Smooth muscle cell (in vitro differentiated cells): Measurements from ENCODE around the gene GFOD1. TPM values are rescaled to one million over a fixed set of nuclear protein-coding genes. Genes with fewer than 3 reads are reported as not detected.

ENCODE experiments used
- DNase-seq: peaks from one replicate; lab custom pipeline; 2025; ENCODE audit not compliant: unreplicated experiment; lab: John Stamatoyannopoulos, UW
- H2AFZ ChIP-seq: fragments of 200-600 bp; sonication (generic); 2 replicates; pipeline ENCODE4 v1.6.0; 2016; ENCODE audit warnings: antibody characterized with exemption, low read depth, mild to moderate bottlenecking
- H3F3A ChIP-seq: fragments of 200-600 bp; sonication (generic); 2 replicates; pipeline ENCODE4 v1.6.0; 2017; ENCODE audit warnings: antibody characterized with exemption, low read depth
- H3K27ac ChIP-seq: fragments of 200-600 bp; sonication (generic); 2 replicates; pipeline ENCODE4 v1.5.1; 2016; ENCODE audit warnings: low read depth, mild to moderate bottlenecking
- H3K27me3 ChIP-seq: fragments of 200-600 bp; sonication (generic); 2 replicates; pipeline ENCODE4 v1.6.1; 2016; ENCODE audit warnings: low read depth, mild to moderate bottlenecking
- H3K36me3 ChIP-seq: fragments of 200-600 bp; sonication (generic); 2 replicates; pipeline ENCODE4 v1.5.1; 2016; ENCODE audit warnings: low read depth
- H3K4me1 ChIP-seq: fragments of 200-600 bp; sonication (generic); 2 replicates; pipeline ENCODE4 v1.5.1; 2016; ENCODE audit warnings: low read depth
- H3K4me2 ChIP-seq: fragments of 200-600 bp; sonication (generic); 2 replicates; pipeline ENCODE4 v1.6.0; 2016; ENCODE audit warnings: mild to moderate bottlenecking
- H3K4me3 ChIP-seq: fragments of 200-600 bp; sonication (generic); 2 replicates; pipeline ENCODE4 v1.5.1; 2016; ENCODE audit warnings: mild to moderate bottlenecking
- H3K79me2 ChIP-seq: fragments of 200-600 bp; sonication (generic); 2 replicates; pipeline ENCODE4 v1.6.0; 2016; ENCODE audit warnings: low read depth, mild to moderate bottlenecking
- H3K9ac ChIP-seq: fragments of 200-600 bp; sonication (generic); 2 replicates; pipeline ENCODE4 v1.6.0; 2016; ENCODE audit warnings: low read depth
- H3K9me3 ChIP-seq: fragments of 200-600 bp; sonication (generic); replicated peaks from 2 replicates; pipeline ENCODE4 v1.5.1; 2016; ENCODE audit warnings: low read depth
- H4K20me1 ChIP-seq: fragments of 200-600 bp; sonication (generic); 2 replicates; pipeline ENCODE4 v1.6.0; 2016; ENCODE audit warnings: low read depth
- WGBS: methylation state at CpG from one replicate; pipeline ENCODE4 v1.1.7; 2016; ENCODE audit warnings: low lambda C conversion rate; 5-methylcytosine and 5-hydroxymethylcytosine counted together
- polyA plus RNA-seq: library from polyadenylated mRNA; unstranded; fragments of >200 nt; fragmentation: Nextera tagmentation; extraction: Ambion mirVana; gene quantifications from 2 replicates; pipeline ENCODE4 v1.2.1, GENCODE V29; 2016
- total RNA-seq: library from RNA; depleted of rRNA; stranded (reverse); fragments of >200 nt; gene quantifications from 2 replicates; pipeline ENCODE4 v1.2.3, GENCODE V29; 2014
- TF ChIP-seq, protein P1 (sequence below): fragments of 200-600 bp; sonication (generic); IDR thresholded peaks from 2 replicates; pipeline ENCODE4 v1.5.1; 2017; ENCODE audit warnings: borderline replicate concordance, mild to moderate bottlenecking, antibody characterized with exemption; ENCODE audit not compliant: insufficient read depth, poor library complexity, severe bottlenecking

The GFOD1 gene
- total and polyA plus RNA-seq, 2 experiments from 2014 or later = 9.6 to 14.0 TPM

DNA sequence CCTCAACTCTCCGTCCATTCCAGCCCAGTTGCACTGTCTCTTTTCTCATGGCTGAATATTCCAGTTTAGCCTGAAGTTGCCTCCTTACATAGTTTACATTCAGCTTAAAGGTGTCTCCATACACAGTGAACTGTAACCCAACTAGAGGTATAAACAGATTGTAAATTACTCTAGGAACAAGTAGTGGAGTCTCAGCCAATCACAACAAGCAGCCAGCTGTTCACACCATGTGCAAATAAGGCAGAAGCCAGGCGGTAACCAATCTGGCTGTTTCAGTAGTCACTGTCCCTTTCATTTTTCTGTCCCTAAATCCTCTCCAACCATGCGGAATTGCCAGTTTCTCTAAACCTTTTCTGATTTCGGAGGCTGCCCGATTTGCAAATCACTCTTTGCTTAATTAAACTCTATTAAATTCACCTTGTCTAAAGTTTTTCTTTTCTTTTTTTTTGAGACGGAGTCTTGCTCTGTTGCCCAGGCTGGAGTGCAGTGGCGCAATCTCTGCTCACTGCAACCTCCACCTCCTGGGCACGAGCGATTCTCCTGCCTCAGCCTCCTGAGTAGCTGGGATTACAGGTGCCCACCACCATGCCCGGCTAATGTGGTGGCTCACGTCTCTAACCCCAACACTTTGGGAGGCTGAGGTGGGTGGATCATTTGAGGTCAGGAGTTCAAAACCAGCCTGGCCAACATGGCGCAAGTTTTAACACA lies 37.6 kb upstream of the GFOD1 start:
- Histone ChIP-seq H3K4me2 (no peak overlapping the region), H3K4me1 (no peaks in the 10 kb centered on the region), H3K79me2 (no peaks in the 10 kb centered on the region), H3K27me3 (no peaks in the 10 kb centered on the region), H3K36me3 (no peaks in the 10 kb centered on the region), H3K9me3 (no peaks in the 10 kb centered on the region), H3K9ac (no peak overlapping the region), H2AFZ (no peak overlapping the region), H4K20me1 (no peaks in the 10 kb centered on the region), H3K4me3 (no peak overlapping the region), H3K27ac (no peak overlapping the region), H3F3A (no peaks in the 10 kb centered on the region)
- TF ChIP-seq, protein P1, sequence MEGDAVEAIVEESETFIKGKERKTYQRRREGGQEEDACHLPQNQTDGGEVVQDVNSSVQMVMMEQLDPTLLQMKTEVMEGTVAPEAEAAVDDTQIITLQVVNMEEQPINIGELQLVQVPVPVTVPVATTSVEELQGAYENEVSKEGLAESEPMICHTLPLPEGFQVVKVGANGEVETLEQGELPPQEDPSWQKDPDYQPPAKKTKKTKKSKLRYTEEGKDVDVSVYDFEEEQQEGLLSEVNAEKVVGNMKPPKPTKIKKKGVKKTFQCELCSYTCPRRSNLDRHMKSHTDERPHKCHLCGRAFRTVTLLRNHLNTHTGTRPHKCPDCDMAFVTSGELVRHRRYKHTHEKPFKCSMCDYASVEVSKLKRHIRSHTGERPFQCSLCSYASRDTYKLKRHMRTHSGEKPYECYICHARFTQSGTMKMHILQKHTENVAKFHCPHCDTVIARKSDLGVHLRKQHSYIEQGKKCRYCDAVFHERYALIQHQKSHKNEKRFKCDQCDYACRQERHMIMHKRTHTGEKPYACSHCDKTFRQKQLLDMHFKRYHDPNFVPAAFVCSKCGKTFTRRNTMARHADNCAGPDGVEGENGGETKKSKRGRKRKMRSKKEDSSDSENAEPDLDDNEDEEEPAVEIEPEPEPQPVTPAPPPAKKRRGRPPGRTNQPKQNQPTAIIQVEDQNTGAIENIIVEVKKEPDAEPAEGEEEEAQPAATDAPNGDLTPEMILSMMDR = no peak
- 94% methylated on average over 12 of the region's 12 CpGs for WGBS
- DNase-seq = no peak

DNA sequence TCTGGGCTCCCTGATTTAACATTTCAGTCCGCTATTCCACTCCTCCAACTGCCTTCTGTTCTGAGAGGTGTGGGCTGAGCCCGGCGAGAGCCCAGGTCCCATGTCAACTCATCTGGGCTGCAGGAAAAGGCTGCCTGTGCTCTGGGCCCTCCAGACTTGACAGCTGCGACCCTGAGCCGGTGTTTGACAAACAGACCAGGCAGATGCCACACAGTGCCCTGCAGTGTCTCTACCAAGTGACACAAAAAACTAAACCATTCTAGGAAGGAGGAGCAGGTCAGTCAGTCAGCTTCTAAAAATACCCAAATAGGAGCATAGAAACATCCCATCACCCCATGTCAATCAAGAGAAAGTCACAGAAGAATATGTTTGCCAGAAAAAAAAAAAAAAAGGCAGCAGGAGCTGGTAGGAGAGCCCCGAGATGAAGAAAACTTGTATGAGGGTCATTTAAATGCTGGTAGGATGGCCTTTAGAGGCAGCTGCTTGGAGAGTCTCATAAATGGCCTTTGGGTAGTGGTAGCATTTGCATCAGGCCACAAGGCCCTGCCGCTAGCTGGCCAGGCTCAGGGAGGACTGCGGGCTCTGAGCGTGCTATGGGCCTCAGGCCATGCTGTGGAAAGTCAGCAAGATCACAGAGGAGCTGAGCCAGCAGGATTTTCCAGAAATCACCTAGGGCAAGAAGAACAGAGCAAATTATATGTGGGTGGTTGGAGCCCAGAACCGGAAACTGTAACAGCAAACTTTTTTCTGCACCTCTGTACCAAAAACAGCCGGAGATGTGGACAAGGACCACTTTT lies 36.6 kb upstream of the GFOD1 start:
- H3K9ac ChIP-seq = no peak overlapping the region
- H3K36me3 ChIP-seq = no peaks in the 10 kb centered on the region
- no peak for DNase-seq
- H3K4me2 ChIP-seq = no peak overlapping the region
- TF ChIP-seq, protein P1 = no peak
- no peak overlapping the region for H3K27ac ChIP-seq
- H3F3A ChIP-seq = no peaks in the 10 kb centered on the region
- H3K4me1 ChIP-seq = no peaks in the 10 kb centered on the region
- no peak overlapping the region for H2AFZ ChIP-seq
- H3K4me3 ChIP-seq = no peak overlapping the region
- no peaks in the 10 kb centered on the region for H3K79me2 ChIP-seq
- 70% methylated on average over 11 of the region's 11 CpGs for WGBS
- no peaks in the 10 kb centered on the region for H3K27me3 ChIP-seq
- no peaks in the 10 kb centered on the region for H3K9me3 ChIP-seq
- no peaks in the 10 kb centered on the region for H4K20me1 ChIP-seq

DNA sequence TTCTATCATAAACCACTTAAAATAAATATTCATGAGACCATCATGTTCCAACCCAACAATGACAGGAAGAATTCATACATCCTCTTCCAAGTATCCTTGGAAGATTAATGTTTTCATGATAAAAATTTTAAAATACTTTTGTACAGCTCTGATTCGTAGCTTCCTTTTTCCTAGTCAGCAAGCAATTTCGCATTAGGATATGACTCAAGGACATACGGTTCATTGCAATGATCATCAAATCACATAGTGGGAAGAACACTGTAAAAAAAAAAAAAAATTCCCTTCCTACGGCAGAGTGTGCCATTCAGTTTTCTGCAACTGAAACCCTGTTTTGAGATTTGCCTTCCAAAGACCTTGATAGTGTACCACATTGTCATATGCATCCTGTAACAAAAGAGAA lies 35.3 kb upstream of the GFOD1 start:
- Histone ChIP-seq H2AFZ (no peak overlapping the region), H3F3A (no peaks in the 10 kb centered on the region), H3K4me2 (no peak overlapping the region), H3K79me2 (no peaks in the 10 kb centered on the region), H3K9ac (no peak overlapping the region), H4K20me1 (no peaks in the 10 kb centered on the region), H3K4me1 (no peaks in the 10 kb centered on the region), H3K9me3 (no peaks in the 10 kb centered on the region), H3K27me3 (no peaks in the 10 kb centered on the region), H3K36me3 (no peaks in the 10 kb centered on the region), H3K27ac (no peak overlapping the region), H3K4me3 (no peak overlapping the region)
- TF ChIP-seq, protein P1 = no peak
- WGBS = 50% methylated on average over 4 of the region's 4 CpGs
- no peak for DNase-seq
